C4-2B (cell line): ENCODE data around the gene PRKAR2B.

ENCODE experiments used
- ZFX ChIP-seq: fragments of 450-650 bp; IDR thresholded peaks from 2 replicates; pipeline ENCODE4 v1.6.1; 2017
- TF ChIP-seq, protein P1 (sequence below): fragments of 450-650 bp; conservative IDR thresholded peaks from 2 replicates; pipeline ENCODE4 v1.5.1; 2017; ENCODE audit warnings: mild to moderate bottlenecking

DNA sequence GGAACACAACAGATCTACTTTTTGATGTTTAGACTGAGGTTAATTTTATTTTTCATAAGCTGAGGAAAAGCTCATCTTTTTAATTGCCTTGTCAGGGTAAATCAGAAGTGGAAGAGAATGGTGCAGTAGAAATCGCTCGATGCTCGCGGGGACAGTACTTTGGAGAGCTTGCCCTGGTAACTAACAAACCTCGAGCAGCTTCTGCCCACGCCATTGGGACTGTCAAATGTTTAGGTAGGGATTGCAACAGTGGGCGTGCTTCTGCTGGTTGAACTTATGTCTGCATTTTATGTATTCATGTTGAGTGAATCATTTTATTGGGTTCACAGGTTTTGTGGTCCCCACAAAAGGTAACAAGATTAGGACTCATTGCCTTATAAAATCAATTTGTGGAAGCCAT lies 112.6 kb downstream of the PRKAR2B start:
- TF ChIP-seq, protein P1, sequence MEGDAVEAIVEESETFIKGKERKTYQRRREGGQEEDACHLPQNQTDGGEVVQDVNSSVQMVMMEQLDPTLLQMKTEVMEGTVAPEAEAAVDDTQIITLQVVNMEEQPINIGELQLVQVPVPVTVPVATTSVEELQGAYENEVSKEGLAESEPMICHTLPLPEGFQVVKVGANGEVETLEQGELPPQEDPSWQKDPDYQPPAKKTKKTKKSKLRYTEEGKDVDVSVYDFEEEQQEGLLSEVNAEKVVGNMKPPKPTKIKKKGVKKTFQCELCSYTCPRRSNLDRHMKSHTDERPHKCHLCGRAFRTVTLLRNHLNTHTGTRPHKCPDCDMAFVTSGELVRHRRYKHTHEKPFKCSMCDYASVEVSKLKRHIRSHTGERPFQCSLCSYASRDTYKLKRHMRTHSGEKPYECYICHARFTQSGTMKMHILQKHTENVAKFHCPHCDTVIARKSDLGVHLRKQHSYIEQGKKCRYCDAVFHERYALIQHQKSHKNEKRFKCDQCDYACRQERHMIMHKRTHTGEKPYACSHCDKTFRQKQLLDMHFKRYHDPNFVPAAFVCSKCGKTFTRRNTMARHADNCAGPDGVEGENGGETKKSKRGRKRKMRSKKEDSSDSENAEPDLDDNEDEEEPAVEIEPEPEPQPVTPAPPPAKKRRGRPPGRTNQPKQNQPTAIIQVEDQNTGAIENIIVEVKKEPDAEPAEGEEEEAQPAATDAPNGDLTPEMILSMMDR, result no peak
- no peak for TF ChIP-seq ZFX
